Testis (tissue), 2 donors: ENCODE data around the gene PRDM2.

Experiments
- CTCF ChIP-seq, 3 experiments: fragments of 450-650 bp in 2 of 3; fragments of 200-600 bp in 1 of 3; sonication (generic) in 1 of 3; IDR thresholded peaks; one replicate each; pipeline ENCODE4 v1.5.1; 2016 to 2019; ENCODE audit warnings: antibody characterized with exemption in 3 of 3, mild to moderate bottlenecking in 2 of 3, moderate library complexity in 1 of 3
- POLR2A ChIP-seq: fragments of 450-650 bp; IDR thresholded peaks from one replicate; pipeline ENCODE4 v1.6.1; 2017; ENCODE audit warnings: antibody characterized with exemption, mild to moderate bottlenecking, moderate library complexity

DNA sequence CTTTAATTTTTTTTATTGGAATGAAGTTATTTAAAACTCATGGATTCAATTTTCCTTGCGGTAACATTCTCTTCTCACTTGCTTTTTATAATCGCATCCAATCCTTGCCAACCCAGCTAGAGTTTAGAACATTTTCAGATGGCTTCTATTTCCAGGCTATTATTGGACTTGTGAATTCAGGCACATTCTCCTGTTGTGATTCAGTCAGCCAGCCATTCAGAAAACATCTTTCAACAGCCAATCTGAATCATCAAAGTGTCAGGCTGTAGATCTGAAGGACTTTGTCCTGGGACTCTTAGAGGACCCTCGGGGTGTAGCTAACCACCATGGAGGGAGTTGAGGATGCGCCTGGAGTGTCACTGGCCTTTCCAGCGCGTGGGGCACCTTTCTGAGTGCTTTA is 92.4 kb downstream of the PRDM2 start:
- TF ChIP-seq CTCF (IDR thresholded peaks at IDR 0.05) (no peak), POLR2A (no peak)
